SU-DHL-6 (cell line): ENCODE measurements around the gene NAT16.

Source experiments
- EZH2phosphoT487 ChIP-seq: fragments of 200-600 bp; sonication (generic), shearing (Covaris generic); conservative IDR thresholded peaks from 2 replicates; pipeline ENCODE4 v1.6.1; 2018; ENCODE audit warnings: mild to moderate bottlenecking, antibody characterized with exemption, low read length, moderate library complexity, mixed read lengths
- TF ChIP-seq, protein P1 (sequence below): fragments of 200-600 bp; sonication (generic); IDR thresholded peaks from one replicate; pipeline ENCODE4 v1.5.1; 2017; ENCODE audit warnings: antibody characterized with exemption, mild to moderate bottlenecking, low read length, moderate library complexity; ENCODE audit not compliant: insufficient read depth, poor library complexity, severe bottlenecking

DNA sequence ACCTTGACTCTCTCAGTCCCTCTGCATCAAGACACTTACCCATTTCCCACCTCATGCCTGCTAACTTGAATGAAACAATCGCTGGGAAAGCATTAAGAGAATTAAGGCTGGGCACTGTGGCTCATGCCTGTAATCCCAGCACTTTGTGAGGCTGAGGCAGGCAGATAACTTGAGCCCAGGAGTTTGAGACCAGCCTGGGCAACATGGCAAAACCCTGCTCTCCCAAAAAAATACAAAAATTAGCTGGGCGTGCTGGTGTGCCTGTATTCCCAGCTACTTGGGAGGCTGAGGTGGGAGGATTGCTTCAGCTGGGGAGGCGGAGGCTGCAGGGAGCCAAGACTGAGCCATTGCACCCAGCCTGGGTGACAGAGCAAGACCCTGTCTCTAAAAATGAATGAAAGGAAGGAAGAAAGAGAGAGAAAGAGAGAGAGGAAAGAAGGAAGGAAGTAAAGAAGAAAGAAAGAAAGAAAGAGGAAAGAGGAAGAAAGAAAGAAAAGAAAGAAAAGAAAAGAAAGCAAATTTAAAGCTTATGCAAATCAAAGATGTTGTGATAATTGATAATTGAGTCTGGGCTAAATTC lies 52.5 kb downstream of the NAT16 start:
- TF ChIP-seq, protein P1, sequence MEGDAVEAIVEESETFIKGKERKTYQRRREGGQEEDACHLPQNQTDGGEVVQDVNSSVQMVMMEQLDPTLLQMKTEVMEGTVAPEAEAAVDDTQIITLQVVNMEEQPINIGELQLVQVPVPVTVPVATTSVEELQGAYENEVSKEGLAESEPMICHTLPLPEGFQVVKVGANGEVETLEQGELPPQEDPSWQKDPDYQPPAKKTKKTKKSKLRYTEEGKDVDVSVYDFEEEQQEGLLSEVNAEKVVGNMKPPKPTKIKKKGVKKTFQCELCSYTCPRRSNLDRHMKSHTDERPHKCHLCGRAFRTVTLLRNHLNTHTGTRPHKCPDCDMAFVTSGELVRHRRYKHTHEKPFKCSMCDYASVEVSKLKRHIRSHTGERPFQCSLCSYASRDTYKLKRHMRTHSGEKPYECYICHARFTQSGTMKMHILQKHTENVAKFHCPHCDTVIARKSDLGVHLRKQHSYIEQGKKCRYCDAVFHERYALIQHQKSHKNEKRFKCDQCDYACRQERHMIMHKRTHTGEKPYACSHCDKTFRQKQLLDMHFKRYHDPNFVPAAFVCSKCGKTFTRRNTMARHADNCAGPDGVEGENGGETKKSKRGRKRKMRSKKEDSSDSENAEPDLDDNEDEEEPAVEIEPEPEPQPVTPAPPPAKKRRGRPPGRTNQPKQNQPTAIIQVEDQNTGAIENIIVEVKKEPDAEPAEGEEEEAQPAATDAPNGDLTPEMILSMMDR = no peak
- no peak for TF ChIP-seq EZH2phosphoT487
